H54 (cell line): ENCODE results near the gene DHX9.

Source experiments
- DNase-seq: peaks from one replicate; pipeline ENCODE4 v3.0.0; 2011; ENCODE audit warnings: low spot score, mixed read lengths; ENCODE audit not compliant: insufficient read length
- FAIRE-seq: peaks from 3 replicates; lab custom pipeline; 2011; peaks lifted over from hg19 to GRCh38; lab: Jason Lieb, UNC
- POLR2A ChIP-seq: IDR thresholded peaks from 2 replicates; pipeline ENCODE4 v1.6.1; 2011; ENCODE audit warnings: low read depth, mild to moderate bottlenecking, low read length

DHX9 gene

GRCh38 chr1:182817802-182818201, 21.3 kb upstream of the DHX9 start:
- FAIRE-seq (no peak), DNase-seq (no peak)
- no peak for TF ChIP-seq POLR2A

- FAIRE-seq (no peak), DNase-seq (no peak)
- TF ChIP-seq POLR2A: no peak
Observed at GRCh38 chr1:182823220-182823619, 15.9 kb upstream of the DHX9 start.

GRCh38 chr1:182826892-182827291, 12.3 kb upstream of the DHX9 start:
- TF ChIP-seq POLR2A: no peak
- DNase-seq (no peak), FAIRE-seq (no peak)

- no peak for TF ChIP-seq POLR2A
- no peak for DNase-seq
- no peak for FAIRE-seq
Observed at GRCh38 chr1:182829285-182829932, 9.7 kb upstream of the DHX9 start.

- no peak for TF ChIP-seq POLR2A
- FAIRE-seq (no peak), DNase-seq (peak; percentile 45)
Observed at GRCh38 chr1:182833271-182833670, 5.9 kb upstream of the DHX9 start.

- DNase-seq (no peak), FAIRE-seq (no peak)
- TF ChIP-seq POLR2A: no peak
Observed at GRCh38 chr1:182834326-182834725, 4.8 kb upstream of the DHX9 start.

- no peak for DNase-seq
- no peak for FAIRE-seq
- no peak for TF ChIP-seq POLR2A
Observed at GRCh38 chr1:182835806-182836205, 3.3 kb upstream of the DHX9 start.

GRCh38 chr1:182841368-182841988, 2.3 kb downstream of the DHX9 start:
- TF ChIP-seq POLR2A: no peak
- no peak for DNase-seq
- no peak for FAIRE-seq

GRCh38 chr1:182842265-182842664, 3.1 kb downstream of the DHX9 start:
- FAIRE-seq (no peak), DNase-seq (no peak)
- TF ChIP-seq POLR2A: no peak

GRCh38 chr1:182845379-182845778, 6.2 kb downstream of the DHX9 start:
- no peak for FAIRE-seq

GRCh38 chr1:182845894-182846293, 6.7 kb downstream of the DHX9 start:
- DNase-seq (no peak), FAIRE-seq (no peak)
- TF ChIP-seq POLR2A: no peak

More at GRCh38 chr1:182845379-182845778, 6.2 kb downstream of the DHX9 start:
- no peak for DNase-seq
- no peak for TF ChIP-seq POLR2A

- TF ChIP-seq POLR2A: no peak
- DNase-seq (no peak), FAIRE-seq (no peak)
Observed at GRCh38 chr1:182847105-182847504, 8.0 kb downstream of the DHX9 start.

GRCh38 chr1:182848736-182849135, 9.6 kb downstream of the DHX9 start:
- DNase-seq (no peak), FAIRE-seq (no peak)
- no peak for TF ChIP-seq POLR2A

GRCh38 chr1:182850319-182850718, 11.2 kb downstream of the DHX9 start:
- DNase-seq: no peak
- TF ChIP-seq POLR2A: no peak
- no peak for FAIRE-seq

GRCh38 chr1:182851825-182852224, 12.7 kb downstream of the DHX9 start:
- TF ChIP-seq POLR2A: no peak
- DNase-seq: no peak
- no peak for FAIRE-seq
